Left hindlimb (tissue), 1 donor: Measurements from ENCODE around the gene NFXL1.

Experiments used
- DNase-seq: peaks from one replicate; pipeline ENCODE4 v3.0.0-alpha.2; 2018

The NFXL1 gene

DNA sequence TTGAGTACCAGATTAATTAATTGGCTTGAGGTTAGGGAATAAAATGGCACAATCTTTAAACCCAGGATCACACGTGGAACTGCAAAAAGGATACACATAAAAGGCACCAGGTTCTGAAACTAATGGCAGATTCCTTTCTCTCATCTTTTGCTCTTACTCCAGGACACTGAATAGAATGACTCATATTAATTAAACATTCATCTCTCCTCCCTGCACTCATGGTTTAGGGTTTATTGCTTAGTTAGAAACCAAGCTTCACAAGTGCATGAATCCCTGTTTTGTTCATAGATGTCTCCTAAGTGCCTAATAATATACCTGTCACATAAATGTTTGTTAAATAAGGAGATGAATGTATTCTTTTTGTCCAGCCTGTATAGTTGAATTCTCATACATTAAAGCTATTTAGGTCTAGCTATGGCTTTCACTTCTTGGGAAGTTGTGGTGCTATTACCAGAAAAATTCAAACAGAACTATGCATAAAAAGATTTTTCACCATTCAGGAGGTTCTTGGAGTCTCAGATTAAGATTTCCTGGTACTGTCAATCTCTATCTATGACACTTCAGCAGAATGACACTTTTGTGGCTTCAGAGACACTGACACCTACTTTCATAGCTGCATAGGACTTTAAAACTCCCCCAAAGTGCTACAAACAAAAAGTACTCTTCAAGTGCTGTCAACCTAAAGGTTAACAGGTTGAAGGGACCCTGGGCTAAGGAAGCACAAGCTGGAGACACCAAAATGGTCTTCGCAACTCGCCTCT, 83.9 kb downstream of the NFXL1 start:
- DNase-seq = no peak

DNA sequence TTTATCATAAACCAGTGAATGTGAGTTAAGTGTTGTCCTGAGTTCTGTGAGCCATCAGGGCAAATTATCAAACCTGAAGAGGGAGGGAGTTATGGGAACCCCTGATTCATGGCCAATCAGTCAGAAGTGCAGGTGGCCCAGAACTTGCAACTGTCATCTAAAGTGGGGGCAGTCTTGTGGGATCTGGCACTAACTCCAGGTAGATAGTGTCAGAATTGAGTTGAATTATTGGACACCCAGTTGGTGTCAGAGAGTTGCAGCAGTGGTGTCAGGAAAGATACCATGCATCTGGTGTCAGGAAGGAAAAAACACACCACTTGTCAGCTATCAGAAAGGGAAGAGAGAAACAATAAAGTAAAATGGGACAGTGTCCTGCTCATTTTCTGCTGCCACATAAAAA, 84.9 kb downstream of the NFXL1 start:
- DNase-seq = no peak

DNA sequence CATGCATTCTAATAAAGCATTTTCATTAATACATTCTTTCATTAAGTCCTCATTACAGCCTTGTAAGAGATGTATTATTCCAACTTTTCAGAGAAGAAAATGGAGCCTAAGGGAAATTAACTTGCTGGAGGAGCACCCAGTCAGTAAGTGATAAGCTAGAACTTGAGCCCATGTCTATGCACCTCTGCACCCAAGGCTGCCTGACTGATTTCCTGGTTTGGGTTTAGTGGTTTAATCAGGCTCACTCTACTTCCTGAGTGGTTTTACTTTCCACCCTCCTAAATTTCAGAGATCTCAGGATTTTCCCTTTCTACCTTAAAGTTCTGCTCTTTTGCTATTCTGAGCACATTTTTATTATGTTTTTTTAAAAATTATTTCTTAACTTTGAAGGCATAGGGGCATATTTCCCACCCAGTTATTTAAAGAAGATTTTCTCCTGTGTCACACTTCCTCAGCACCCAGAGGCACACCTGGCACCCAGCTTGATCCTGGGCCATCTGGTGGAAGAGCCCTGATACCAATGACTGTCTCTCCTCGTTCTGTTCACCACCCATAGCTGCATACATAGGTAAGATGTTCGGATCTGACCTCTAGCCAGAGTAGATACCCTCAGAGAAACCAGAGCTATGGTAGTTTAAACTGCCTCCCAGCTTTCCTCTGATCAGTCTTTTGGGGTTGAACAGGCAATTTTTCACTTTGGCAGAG, 86.9 kb downstream of the NFXL1 start:
- no peak for DNase-seq

DNA sequence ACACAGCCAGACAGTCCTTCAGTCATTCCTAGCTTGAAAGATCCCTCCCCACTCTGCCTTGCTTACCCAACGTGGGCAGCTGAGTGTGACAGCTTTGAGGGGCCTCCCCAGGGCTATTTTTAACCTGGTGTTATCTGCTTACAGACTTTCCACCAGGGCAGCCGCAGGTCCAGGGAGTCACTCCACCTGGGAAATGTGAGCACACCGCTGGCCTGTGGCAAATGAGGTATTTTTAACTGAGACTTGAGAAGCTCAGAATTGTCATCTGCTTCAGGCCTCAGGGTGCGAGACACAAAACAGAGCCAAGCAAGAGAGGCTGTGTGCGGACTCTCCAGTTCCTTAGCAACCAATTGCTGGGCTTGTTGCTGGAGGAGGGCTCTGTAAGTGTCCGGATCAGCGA, 89.5 kb downstream of the NFXL1 start:
- DNase-seq = no peak

DNA sequence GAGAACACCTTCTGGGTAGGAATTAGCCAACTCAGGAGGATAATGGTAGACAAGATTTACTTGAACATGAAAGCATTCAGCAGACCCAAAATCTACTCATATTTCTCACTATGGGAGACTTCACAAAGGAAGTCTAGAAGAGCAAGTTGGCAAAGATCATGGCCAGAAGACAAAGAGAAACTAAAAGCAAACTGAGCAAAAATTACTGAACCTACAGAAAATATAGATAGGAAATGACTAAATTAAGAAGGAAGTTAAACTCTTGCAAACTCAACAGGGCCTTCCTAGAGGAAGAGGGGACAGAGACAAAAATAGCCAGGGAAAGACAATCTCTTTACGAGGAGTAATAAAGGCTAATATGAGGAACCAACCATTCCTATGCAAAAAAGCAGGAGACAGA, 95.2 kb downstream of the NFXL1 start:
- no peak for DNase-seq

DNA sequence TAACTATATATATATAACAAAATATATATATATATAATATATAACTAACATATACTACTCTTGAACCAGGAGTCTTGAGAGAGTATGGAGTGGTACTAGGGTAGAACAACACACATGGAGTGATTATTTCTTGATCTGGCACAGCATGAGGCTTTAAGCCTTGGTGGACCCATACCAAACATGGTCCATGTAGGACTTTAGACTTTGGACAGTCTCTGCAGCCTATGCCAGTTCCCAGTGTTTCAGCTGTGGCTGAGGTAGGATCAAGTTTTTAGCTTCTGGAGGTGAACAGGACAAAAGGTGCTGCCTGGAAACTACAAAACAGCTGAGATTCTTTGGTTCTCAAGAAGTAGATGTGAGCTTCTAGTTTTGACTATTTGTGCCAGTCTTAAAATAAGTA, 97.1 kb downstream of the NFXL1 start:
- DNase-seq = no peak

DNA sequence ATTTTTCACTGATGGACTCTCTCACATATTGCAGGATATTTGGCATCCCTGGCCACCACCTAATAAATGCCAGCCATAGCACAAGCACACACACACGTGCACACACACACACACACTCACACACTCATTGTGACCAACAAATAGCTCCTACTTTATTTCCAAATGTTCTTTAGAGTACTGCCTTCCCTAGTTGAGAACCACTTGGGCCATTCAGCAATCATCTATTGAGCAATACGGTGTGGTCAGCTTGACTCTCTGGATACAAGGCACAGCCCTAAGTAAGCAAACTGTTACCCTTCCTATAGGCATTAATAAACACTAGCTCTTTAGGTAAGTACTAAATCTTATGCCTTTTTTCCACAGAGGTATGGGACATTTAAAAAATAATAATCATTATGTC, 97.6 kb downstream of the NFXL1 start:
- DNase-seq = no peak

DNA sequence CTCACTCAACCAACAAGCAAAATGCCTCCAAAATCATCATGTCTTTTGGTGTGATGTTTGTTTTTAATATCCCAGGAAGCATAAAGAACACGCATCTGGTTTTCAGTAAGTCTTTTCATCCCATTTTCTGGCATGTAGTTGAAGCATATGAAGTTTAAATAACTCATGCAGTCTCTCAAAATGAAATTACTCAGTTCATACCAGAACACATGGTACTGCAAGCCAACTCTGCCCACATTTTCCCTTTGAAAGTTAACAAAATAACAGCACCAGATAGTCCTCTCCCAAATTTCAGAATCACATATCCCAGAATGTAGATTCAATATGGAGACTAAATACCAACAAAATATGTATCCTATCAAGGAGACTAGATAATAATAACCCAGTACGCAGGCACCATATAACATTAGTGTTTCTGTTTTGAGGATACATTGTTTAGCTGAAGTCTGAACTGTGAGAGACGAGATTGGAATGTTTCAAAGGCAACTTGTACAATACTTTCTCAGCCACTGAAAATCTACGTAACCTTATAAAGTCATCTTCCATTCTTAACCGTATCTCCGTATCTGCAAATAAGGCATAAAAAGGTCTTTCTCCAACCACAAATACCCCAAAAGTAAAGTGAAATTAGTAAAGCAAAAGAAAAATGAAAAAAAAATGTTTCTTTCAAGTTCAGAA, 99.6 kb downstream of the NFXL1 start:
- no peak for DNase-seq

DNA sequence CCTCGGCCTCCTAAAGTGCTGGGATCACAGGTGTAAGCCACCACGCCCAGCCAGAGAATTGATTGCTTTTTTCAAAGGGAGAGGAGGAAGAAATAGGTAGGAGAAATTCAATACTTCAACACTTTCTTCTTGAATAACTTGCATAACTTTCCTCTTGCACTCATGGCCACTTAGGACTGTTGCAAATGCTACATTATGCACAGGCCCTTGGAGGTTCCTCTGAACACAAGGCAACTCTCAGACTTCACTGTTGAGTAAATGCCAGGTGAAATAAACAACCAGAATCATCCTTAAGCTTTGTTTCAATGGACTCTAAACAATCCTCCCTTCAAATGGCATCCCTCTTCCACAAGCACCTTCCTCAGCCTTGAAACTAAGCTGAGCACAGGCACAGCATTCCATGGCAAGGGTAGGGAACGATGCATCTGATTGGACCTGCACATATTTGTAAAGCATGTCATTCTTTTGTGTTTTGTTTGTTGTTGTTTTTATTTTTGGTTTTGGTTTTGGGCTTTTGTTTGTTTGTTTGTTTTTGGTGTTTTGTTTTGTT, 104.7 kb downstream of the NFXL1 start:
- DNase-seq = no peak

DNA sequence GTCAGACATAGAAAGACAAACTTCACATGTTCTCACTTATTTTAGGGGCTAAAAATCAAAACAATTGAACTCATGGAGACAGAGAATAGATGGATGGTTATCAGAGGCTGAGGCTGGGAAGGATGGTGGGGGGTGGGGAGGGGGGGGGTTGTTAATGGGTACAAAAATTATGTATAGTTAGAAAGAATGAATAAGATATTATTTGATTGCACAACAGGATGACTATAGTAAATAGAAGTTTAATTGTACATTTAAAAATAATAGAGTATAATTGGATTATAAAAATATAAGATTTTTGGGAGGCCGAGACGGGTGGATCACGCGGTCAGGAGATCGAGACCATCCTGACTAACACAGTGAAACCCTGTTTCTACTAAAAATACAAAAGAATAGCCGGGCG, 109.8 kb downstream of the NFXL1 start:
- DNase-seq = no peak

DNA sequence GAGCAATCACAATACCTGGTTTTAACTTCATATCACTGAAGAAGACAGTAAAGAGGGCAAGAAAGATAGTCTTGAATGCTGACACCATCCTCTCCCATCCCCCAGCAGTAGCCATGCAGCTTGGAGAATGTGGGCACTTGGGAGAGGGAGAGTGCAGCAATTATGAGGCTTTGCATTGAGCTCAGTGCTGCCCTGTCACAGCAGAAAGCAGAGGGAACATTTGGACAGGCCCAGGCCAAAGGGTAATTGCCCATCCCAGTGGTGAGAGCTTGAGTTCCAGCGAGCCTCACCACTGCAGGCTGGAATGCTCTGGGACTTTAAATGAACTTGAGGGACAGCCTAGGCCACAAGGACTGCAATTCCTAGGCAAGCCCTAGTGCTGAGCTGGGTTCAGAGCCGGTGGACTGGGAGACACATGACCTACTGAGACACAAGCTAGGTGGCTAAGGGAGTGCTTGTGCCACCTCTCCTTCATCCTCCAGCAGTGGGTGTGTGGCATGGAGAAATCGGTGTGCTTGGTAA, 112.8 kb downstream of the NFXL1 start:
- DNase-seq = no peak

DNA sequence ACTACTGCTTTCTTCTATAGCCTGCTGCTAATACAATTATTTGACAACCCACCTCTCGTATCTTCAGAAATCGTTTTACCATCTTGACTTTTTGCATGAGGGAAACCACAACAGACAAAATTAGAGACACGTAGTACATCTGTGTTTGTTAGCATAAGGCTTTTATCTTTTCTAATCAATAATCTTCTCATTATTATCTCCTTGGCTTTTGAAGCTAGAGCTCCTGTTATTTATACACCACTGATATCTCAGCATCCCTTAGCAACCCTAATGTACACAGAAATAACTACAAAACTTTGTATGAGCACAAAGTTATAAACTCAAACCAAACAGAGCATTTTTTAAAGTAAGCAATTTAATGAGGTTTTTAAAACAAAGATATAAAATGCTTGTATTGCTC, 116.2 kb downstream of the NFXL1 start:
- DNase-seq = no peak
